ENCODE measurements around the gene TFPT.

GRCh38 chr19:54142166-54142780, 26.8 kb upstream of the TFPT start:
- TF ChIP-seq, protein P1, sequence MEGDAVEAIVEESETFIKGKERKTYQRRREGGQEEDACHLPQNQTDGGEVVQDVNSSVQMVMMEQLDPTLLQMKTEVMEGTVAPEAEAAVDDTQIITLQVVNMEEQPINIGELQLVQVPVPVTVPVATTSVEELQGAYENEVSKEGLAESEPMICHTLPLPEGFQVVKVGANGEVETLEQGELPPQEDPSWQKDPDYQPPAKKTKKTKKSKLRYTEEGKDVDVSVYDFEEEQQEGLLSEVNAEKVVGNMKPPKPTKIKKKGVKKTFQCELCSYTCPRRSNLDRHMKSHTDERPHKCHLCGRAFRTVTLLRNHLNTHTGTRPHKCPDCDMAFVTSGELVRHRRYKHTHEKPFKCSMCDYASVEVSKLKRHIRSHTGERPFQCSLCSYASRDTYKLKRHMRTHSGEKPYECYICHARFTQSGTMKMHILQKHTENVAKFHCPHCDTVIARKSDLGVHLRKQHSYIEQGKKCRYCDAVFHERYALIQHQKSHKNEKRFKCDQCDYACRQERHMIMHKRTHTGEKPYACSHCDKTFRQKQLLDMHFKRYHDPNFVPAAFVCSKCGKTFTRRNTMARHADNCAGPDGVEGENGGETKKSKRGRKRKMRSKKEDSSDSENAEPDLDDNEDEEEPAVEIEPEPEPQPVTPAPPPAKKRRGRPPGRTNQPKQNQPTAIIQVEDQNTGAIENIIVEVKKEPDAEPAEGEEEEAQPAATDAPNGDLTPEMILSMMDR (IDR thresholded peaks at IDR 0.05): no peak
- no peak for TF ChIP-seq POLR2A (IDR thresholded peaks at IDR 0.05)

Measured in uterus (tissue), 2 donors.